Inferior parietal cortex (tissue), 1 donor: ENCODE data around the gene ARSJ.
"Not testable (repeated sequence)": the region's sequence is repeated elsewhere in the genome, so short reads cannot be mapped to it uniquely, and the experiment has no call there.

Experiments used
- DNase-seq: peaks from one replicate; pipeline ENCODE4 v3.0.0-alpha.2; 2016; ENCODE audit errors: extremely low spot score

ARSJ gene

GRCh38 chr4:113979148-113979904, at the start of gene ARSJ:
Gene ARSJ (minus strand): TSS chr4:113979647. CDS start chr4:113978834, 813 bp downstream.
- peak; percentile 44 for DNase-seq

GRCh38 chr4:114028071-114028470, 48.6 kb upstream of the ARSJ start:
- no peak for DNase-seq

GRCh38 chr4:114027596-114027995, 48.1 kb upstream of the ARSJ start:
- DNase-seq = no peak

GRCh38 chr4:114026447-114026846, 47.0 kb upstream of the ARSJ start:
- DNase-seq = no peak

- DNase-seq = no peak
Measured at GRCh38 chr4:114025176-114025777, 45.8 kb upstream of the ARSJ start.

- no peak for DNase-seq
Measured at GRCh38 chr4:114021451-114021850, 42.0 kb upstream of the ARSJ start.

- no peak for DNase-seq
Measured at GRCh38 chr4:114019969-114020358, 40.5 kb upstream of the ARSJ start.

GRCh38 chr4:114019276-114019968, 40.0 kb upstream of the ARSJ start:
- DNase-seq = no peak

GRCh38 chr4:114017120-114017917, 37.9 kb upstream of the ARSJ start:
- no peak for DNase-seq

GRCh38 chr4:114015444-114015899, 36.0 kb upstream of the ARSJ start:
- no peak for DNase-seq

GRCh38 chr4:114013201-114013600, 33.8 kb upstream of the ARSJ start:
- not testable (repeated sequence) for DNase-seq

GRCh38 chr4:114012749-114013148, 33.3 kb upstream of the ARSJ start:
- no peak for DNase-seq

GRCh38 chr4:114005569-114006442, 26.4 kb upstream of the ARSJ start:
- no peak for DNase-seq

- not testable (repeated sequence) for DNase-seq
Measured at GRCh38 chr4:114004483-114005226, 25.2 kb upstream of the ARSJ start.

GRCh38 chr4:113998531-113998930, 19.1 kb upstream of the ARSJ start:
- no peak for DNase-seq

GRCh38 chr4:113998079-113998478, 18.6 kb upstream of the ARSJ start:
- DNase-seq = no peak

GRCh38 chr4:113997206-113997605, 17.8 kb upstream of the ARSJ start:
- no peak for DNase-seq

- no peak for DNase-seq
Measured at GRCh38 chr4:113996599-113997177, 17.2 kb upstream of the ARSJ start.

- DNase-seq = no peak
Measured at GRCh38 chr4:113993887-113994286, 14.4 kb upstream of the ARSJ start.

GRCh38 chr4:113990886-113991285, 11.4 kb upstream of the ARSJ start:
- no peak for DNase-seq
